ENCODE data around the gene CITED2. TPM values are rescaled to one million over a fixed set of nuclear protein-coding genes. Genes with fewer than 3 reads are reported as not detected.
A peak's percentile ranks its signal among the peaks of the same experiment; 100 is the strongest.

Gene CITED2
- total RNA-seq, 4 donors from 2014 or later = 67.7 to 122 (median 83.1) TPM

- DNase-seq = peak in 1 of 3 donors; percentile 65
- TF ChIP-seq POLR2A (IDR thresholded peaks at IDR 0.05) = no peak
- TF ChIP-seq, protein P1, sequence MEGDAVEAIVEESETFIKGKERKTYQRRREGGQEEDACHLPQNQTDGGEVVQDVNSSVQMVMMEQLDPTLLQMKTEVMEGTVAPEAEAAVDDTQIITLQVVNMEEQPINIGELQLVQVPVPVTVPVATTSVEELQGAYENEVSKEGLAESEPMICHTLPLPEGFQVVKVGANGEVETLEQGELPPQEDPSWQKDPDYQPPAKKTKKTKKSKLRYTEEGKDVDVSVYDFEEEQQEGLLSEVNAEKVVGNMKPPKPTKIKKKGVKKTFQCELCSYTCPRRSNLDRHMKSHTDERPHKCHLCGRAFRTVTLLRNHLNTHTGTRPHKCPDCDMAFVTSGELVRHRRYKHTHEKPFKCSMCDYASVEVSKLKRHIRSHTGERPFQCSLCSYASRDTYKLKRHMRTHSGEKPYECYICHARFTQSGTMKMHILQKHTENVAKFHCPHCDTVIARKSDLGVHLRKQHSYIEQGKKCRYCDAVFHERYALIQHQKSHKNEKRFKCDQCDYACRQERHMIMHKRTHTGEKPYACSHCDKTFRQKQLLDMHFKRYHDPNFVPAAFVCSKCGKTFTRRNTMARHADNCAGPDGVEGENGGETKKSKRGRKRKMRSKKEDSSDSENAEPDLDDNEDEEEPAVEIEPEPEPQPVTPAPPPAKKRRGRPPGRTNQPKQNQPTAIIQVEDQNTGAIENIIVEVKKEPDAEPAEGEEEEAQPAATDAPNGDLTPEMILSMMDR (IDR thresholded peaks at IDR 0.05) = no peak
- Histone ChIP-seq H3K27ac (peak overlapping the region; percentile 95 to 97 (median 96)), H3K4me1 (peaks cover 0 to 5% (median 0%) of the 10 kb centered on the region in 4 donors), H3K27me3 (no peaks in the 10 kb centered on the region), H3K9me3 (no peaks in the 10 kb centered on the region), H3K36me3 (peaks cover 0 to 16% (median 0%) of the 10 kb centered on the region in 3 donors), H3K4me3 (peak overlapping the region; percentile 76 to 90 (median 76))
Measured at GRCh38 chr6:139376017-139376330, 1.5 kb upstream of the CITED2 start.

- Histone ChIP-seq H3K27ac (peak overlapping the region; percentile 95 to 97 (median 96)), H3K9me3 (no peaks in the 10 kb centered on the region), H3K27me3 (no peaks in the 10 kb centered on the region), H3K4me1 (peaks cover 0 to 6% (median under 1%) of the 10 kb centered on the region in 4 donors), H3K4me3 (peak overlapping the region; percentile 76 to 90 (median 76)), H3K36me3 (peaks cover 0 to 16% (median 0%) of the 10 kb centered on the region in 3 donors)
- DNase-seq = peak; percentile 87 to 96 (median 95)
- TF ChIP-seq, protein P1 (IDR thresholded peaks at IDR 0.05) = peak in 1 of 6 experiments; percentile 16
- TF ChIP-seq POLR2A (IDR thresholded peaks at IDR 0.05) = peak; percentile 41 to 81
Measured at GRCh38 chr6:139375226-139376016, 973 bp upstream of the CITED2 start.

DNA sequence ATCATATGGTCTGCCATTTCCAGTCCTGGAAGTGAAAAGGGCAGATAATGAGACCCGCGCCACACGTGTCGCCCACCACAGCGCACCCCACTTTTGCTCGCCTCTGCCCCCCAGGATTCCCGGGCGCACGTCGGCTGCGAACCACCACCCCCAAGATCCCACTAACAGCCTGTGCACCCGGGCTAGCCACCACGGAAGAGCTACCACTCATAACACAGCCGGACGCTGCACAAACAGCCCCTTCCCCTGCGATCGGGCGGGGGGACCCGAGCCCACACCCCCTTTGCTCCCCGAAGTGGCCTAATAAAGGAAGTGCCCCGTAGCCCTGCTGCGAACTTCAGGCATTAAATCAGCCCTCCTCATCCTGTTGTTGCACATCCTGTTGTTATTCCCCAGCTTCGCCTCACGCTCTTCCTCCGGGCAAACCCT, 506 bp downstream of the CITED2 start:
- H3K9me3 ChIP-seq = no peaks in the 10 kb centered on the region
- H3K27ac ChIP-seq = peak overlapping the region; percentile 95 to 97 (median 96)
- no peak for TF ChIP-seq POLR2A (IDR thresholded peaks at IDR 0.05)
- TF ChIP-seq, protein P1 (IDR thresholded peaks at IDR 0.05) = no peak
- DNase-seq = peak in 1 of 3 donors; percentile 76
- H3K36me3 ChIP-seq = peaks cover 0 to 16% (median 0%) of the 10 kb centered on the region in 3 donors
- no peaks in the 10 kb centered on the region for H3K27me3 ChIP-seq
- peaks cover 0 to 15% (median 5%) of the 10 kb centered on the region in 4 donors for H3K4me1 ChIP-seq
- peak overlapping the region; percentile 76 to 90 (median 76) for H3K4me3 ChIP-seq

DNA sequence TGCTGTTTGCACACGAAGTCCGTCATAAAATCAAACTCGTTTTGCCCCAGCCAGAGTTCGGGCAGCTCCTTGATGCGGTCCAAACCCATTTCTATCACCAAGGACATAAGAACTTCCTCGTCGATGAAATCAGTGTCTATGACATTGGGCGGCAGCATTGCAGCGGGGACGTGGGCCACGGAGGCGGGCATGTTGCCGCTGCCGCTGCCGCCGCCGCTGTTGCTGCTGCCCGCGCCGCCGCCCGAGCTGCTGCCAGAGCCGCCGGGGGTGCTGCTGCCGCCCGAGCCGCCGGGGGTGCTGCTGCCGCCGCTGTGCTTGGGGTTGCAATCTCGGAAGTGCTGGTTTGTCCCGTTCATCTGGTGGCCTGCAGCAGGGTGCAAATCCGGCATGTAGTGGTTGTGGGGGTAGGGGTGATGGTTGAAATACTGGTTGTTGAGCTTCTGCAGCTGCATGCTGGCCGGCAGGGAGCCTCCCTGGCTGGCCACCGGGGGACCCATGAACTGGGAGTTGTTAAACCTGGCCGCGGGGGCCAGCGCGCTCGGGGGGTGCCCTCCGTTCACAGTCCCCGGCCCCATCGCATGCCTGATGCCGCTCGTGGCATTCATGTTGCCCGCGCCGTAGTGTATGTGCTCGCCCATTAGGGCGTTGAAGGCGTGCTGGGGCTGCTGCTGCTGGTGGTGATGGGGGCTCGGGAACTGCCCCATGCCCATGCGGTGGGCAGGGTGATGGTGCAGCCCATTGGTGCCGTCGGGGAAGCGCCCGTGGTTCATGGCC, 1.1 kb downstream of the CITED2 start:
- H3K27me3 ChIP-seq = no peaks in the 10 kb centered on the region
- peak overlapping the region; percentile 95 to 97 (median 96) for H3K27ac ChIP-seq
- peaks cover 0 to 16% (median 0%) of the 10 kb centered on the region in 3 donors for H3K36me3 ChIP-seq
- peak overlapping the region; percentile 76 to 90 (median 76) for H3K4me3 ChIP-seq
- TF ChIP-seq, protein P1 (IDR thresholded peaks at IDR 0.05) = peak in 5 of 6 experiments; percentile 16 to 56 (median 31)
- TF ChIP-seq POLR2A (IDR thresholded peaks at IDR 0.05) = no peak
- DNase-seq = peak; percentile 61 to 86 (median 82)
- H3K9me3 ChIP-seq = no peaks in the 10 kb centered on the region
- peaks cover 0 to 15% (median 5%) of the 10 kb centered on the region in 4 donors for H3K4me1 ChIP-seq

DNA sequence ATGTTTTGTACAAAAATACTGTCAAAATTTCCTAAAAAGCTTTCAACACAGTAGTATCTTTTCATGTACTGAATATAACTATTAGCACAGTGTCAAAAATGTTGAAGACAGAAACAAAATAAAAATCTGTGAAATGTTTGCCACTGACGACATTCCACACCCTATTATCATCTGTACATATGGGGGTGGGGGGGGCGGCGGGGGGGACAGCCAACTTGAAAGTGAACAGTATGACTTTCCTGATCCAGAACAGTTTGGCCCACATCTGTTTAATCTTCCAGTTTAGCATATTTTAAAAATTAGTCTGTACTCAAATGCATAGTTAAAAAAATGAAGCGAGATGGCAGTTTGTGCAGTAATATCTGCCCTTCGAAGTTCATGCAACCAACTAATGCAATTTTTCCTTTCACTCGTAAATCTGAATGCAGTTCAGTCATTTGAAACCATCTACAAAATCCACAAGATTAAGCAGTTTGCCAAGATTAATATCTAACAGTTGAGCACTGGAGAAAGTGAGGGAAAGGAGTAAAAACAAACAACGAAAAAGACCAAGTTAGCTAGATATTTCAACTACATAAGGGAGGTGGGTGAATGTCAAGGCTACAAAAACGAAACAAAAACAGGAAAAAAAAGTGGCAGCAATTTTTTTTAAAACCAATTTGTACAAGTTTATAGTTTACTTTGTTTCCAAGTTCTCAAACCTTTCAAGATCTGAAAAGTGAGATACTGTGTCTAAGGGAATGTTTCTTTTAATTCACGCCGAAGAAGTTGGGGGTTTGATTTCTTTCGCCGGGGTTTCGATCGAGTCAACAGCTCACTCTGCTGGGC, 1.9 kb downstream of the CITED2 start:
- H3K27me3 ChIP-seq = no peaks in the 10 kb centered on the region
- no peak for TF ChIP-seq POLR2A (IDR thresholded peaks at IDR 0.05)
- TF ChIP-seq, protein P1 (IDR thresholded peaks at IDR 0.05) = no peak
- peak overlapping the region; percentile 95 to 97 (median 96) for H3K27ac ChIP-seq
- H3K36me3 ChIP-seq = peaks cover 0 to 16% (median 0%) of the 10 kb centered on the region in 3 donors
- H3K9me3 ChIP-seq = no peaks in the 10 kb centered on the region
- DNase-seq = no peak
- H3K4me3 ChIP-seq = peak overlapping the region; percentile 76 to 90 (median 76)
- H3K4me1 ChIP-seq = peaks cover 0 to 15% (median 5%) of the 10 kb centered on the region in 4 donors
